H1 (cell line): ENCODE measurements around the gene SYT13. TPM values are rescaled to one million over a fixed set of nuclear protein-coding genes. Genes with fewer than 3 reads are reported as not detected.

Experiments
- CHD2 ChIP-seq: IDR thresholded peaks from 2 replicates; pipeline ENCODE4 v1.6.1; 2012; ENCODE audit warnings: low read length, improper control_type of control experiment
- GTF2F1 ChIP-seq: IDR thresholded peaks from 2 replicates; pipeline ENCODE4 v1.6.1; 2012; ENCODE audit warnings: low read depth, low read length, improper control_type of control experiment, borderline replicate concordance
- SAP30 ChIP-seq: fragments of 300-600 bp; sonication (generic); IDR thresholded peaks from 2 replicates; pipeline ENCODE4 v1.7.1; 2012; ENCODE audit warnings: low read length, moderate library complexity, mild to moderate bottlenecking, inconsistent platforms; ENCODE audit not compliant: insufficient read depth, insufficient replicate concordance
- SIRT6 ChIP-seq: IDR thresholded peaks from one replicate; pipeline ENCODE4 v1.7.1; 2012; ENCODE audit warnings: low read length, inconsistent platforms
- polyA plus RNA-seq, 7 experiments: library from polyadenylated mRNA; depleted of rRNA in 3 of 7; stranded (reverse) in 5 of 7; unstranded in 2 of 7; fragments of >200 nt in 5 of 7; fragments of 200-250 nt in 2 of 7; gene quantifications; 1 replicate in 5 of 7; 2 replicates in 1 of 7; 4 replicates in 1 of 7; pipeline versions ENCODE4 v1.2.1 to v1.2.3, GENCODE V29; 2011 to 2013; ENCODE audit warnings: missing spikeins in 2 of 7, mixed read lengths in 2 of 7
- total RNA-seq: library from RNA; stranded (reverse); fragmentation: NEBNext Ultra II Directional; extraction: Animal tissue kit (Norgen Biotek cat#: 25700); gene quantifications from 2 replicates; pipeline ENCODE4 v1.2.1, GENCODE V29; 2021

The SYT13 gene
- total and polyA plus RNA-seq, 2 of the 8 experiments (the other 6 are each of a cell fraction or from before 2014, with no cell fraction given) = 4.8 to 13.2 TPM

- TF ChIP-seq GTF2F1 (no peak), SAP30 (no peak), SIRT6 (no peak), CHD2 (no peak)
Measured at GRCh38 chr11:45258982-45259530, 27.1 kb downstream of the SYT13 start (continued).
